Osteoblast (primary cell): Measurements from ENCODE around the gene NLRP3. TPM values are rescaled to one million over a fixed set of nuclear protein-coding genes. Genes with fewer than 3 reads are reported as not detected.

ENCODE experiments used
- DNase-seq: peaks from one replicate; pipeline ENCODE4 v3.0.0; 2011; ENCODE audit warnings: low spot score, mixed read lengths; ENCODE audit not compliant: insufficient read length; ENCODE audit errors: missing footprints
- H2AFZ ChIP-seq: 2 replicates; pipeline ENCODE4 v1.6.0; 2011; ENCODE audit warnings: mild to moderate bottlenecking, low read length
- H3K27ac ChIP-seq: 2 replicates; pipeline ENCODE4 v1.5.1; 2011; ENCODE audit warnings: mild to moderate bottlenecking, low read depth, low read length, moderate library complexity
- H3K27me3 ChIP-seq: 2 replicates; pipeline ENCODE4 v1.6.0; 2012; ENCODE audit warnings: mild to moderate bottlenecking, control low read depth, inconsistent platforms, low read length, moderate library complexity; ENCODE audit not compliant: insufficient read depth
- H3K36me3 ChIP-seq: 2 replicates; pipeline ENCODE4 v1.5.1; 2011; ENCODE audit warnings: mild to moderate bottlenecking, low read length, control low read depth, moderate library complexity; ENCODE audit not compliant: insufficient read depth
- H3K4me1 ChIP-seq: 2 replicates; pipeline ENCODE4 v1.5.1; 2011; ENCODE audit warnings: mild to moderate bottlenecking, low read length, control low read depth, moderate library complexity; ENCODE audit not compliant: insufficient read depth
- H3K4me2 ChIP-seq: 2 replicates; pipeline ENCODE4 v1.6.0; 2011; ENCODE audit warnings: mild to moderate bottlenecking, low read length; ENCODE audit not compliant: insufficient read depth
- H3K4me3 ChIP-seq: fragments of 200-600 bp; sonication (generic); 3 replicates; pipeline ENCODE4 v1.5.1; 2012; ENCODE audit warnings: mild to moderate bottlenecking, low read length, inconsistent platforms; ENCODE audit not compliant: insufficient read depth
- H3K79me2 ChIP-seq: 2 replicates; pipeline ENCODE4 v1.6.0; 2012; ENCODE audit warnings: mild to moderate bottlenecking, low read length, control low read depth, inconsistent platforms; ENCODE audit not compliant: insufficient read depth
- H3K9me3 ChIP-seq: 2 replicates; pipeline ENCODE4 v1.5.1; 2011; ENCODE audit warnings: low read depth, low read length, control low read depth
- H4K20me1 ChIP-seq: 2 replicates; pipeline ENCODE4 v1.6.0; 2012; ENCODE audit warnings: mild to moderate bottlenecking, low read length, control low read depth; ENCODE audit not compliant: insufficient read depth
- CTCF ChIP-seq: IDR thresholded peaks from 2 replicates; pipeline ENCODE4 v1.5.1; 2011; ENCODE audit warnings: mild to moderate bottlenecking, low read depth, low read length, moderate library complexity; ENCODE audit errors: extremely low read depth
- total RNA-seq: library from RNA; depleted of rRNA; stranded (reverse); fragments of >200 nt; gene quantifications from 2 replicates; pipeline ENCODE4 v1.2.3, GENCODE V29; 2012

Gene NLRP3
- total RNA-seq, 1 donor: 0.36 TPM

DNA sequence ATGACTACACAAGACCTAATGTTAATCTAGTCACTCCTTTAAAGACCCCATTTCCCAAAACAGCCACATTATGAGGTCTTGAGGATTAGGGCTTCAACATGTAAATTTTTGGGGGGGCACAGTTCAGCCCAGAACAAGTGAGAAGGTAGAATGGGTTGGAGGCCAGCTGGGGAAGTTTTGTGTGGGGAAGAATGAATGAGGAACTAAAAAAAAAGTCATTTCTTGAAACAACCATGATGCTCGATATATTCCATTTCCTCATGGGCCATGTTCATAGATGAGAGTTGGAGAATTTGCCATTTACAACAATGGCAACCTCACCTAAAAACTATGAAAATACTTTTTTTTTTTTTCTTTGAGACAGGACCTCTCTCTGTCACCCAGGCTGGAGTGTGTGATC is 14.5 kb downstream of the NLRP3 start:
- no peak overlapping the region for H3K27ac ChIP-seq
- no peak overlapping the region for H3K4me2 ChIP-seq
- no peaks in the 10 kb centered on the region for H3K27me3 ChIP-seq
- no peak for DNase-seq
- H3K36me3 ChIP-seq: no peaks in the 10 kb centered on the region
- no peaks in the 10 kb centered on the region for H4K20me1 ChIP-seq
- no peak for TF ChIP-seq CTCF
- H3K4me3 ChIP-seq: no peak overlapping the region
- no peaks in the 10 kb centered on the region for H3K4me1 ChIP-seq
- H3K9me3 ChIP-seq: no peaks in the 10 kb centered on the region
- no peaks in the 10 kb centered on the region for H3K79me2 ChIP-seq
- H2AFZ ChIP-seq: no peak overlapping the region

- Histone ChIP-seq H3K4me1 (no peaks in the 10 kb centered on the region), H3K79me2 (no peaks in the 10 kb centered on the region), H3K4me2 (no peak overlapping the region), H4K20me1 (no peaks in the 10 kb centered on the region), H3K27me3 (no peaks in the 10 kb centered on the region), H3K36me3 (no peaks in the 10 kb centered on the region), H3K27ac (no peak overlapping the region), H3K4me3 (no peak overlapping the region), H2AFZ (no peak overlapping the region), H3K9me3 (no peaks in the 10 kb centered on the region)
- no peak for DNase-seq
- no peak for TF ChIP-seq CTCF
These were observed 15.7 kb downstream of the NLRP3 start for GRCh38 chr1:247431643-247432042.

GRCh38 chr1:247434005-247434404 is 18.0 kb downstream of the NLRP3 start:
- H3K9me3 ChIP-seq: no peaks in the 10 kb centered on the region
- H3K4me3 ChIP-seq: no peak overlapping the region
- H3K36me3 ChIP-seq: no peaks in the 10 kb centered on the region
- no peak for TF ChIP-seq CTCF
- no peaks in the 10 kb centered on the region for H4K20me1 ChIP-seq
- H3K27ac ChIP-seq: no peak overlapping the region
- no peak overlapping the region for H2AFZ ChIP-seq
- H3K4me1 ChIP-seq: no peaks in the 10 kb centered on the region
- no peak overlapping the region for H3K4me2 ChIP-seq
- no peaks in the 10 kb centered on the region for H3K27me3 ChIP-seq
- DNase-seq: no peak
- no peaks in the 10 kb centered on the region for H3K79me2 ChIP-seq

- H3K4me1 ChIP-seq: no peaks in the 10 kb centered on the region
- no peak overlapping the region for H2AFZ ChIP-seq
- no peak for TF ChIP-seq CTCF
- no peak overlapping the region for H3K27ac ChIP-seq
- H3K36me3 ChIP-seq: no peaks in the 10 kb centered on the region
- no peak overlapping the region for H3K4me2 ChIP-seq
- DNase-seq: peak; percentile 61
- H3K9me3 ChIP-seq: no peaks in the 10 kb centered on the region
- no peaks in the 10 kb centered on the region for H3K27me3 ChIP-seq
- H3K4me3 ChIP-seq: no peak overlapping the region
- H4K20me1 ChIP-seq: no peaks in the 10 kb centered on the region
- no peaks in the 10 kb centered on the region for H3K79me2 ChIP-seq
These were observed 19.2 kb downstream of the NLRP3 start for GRCh38 chr1:247435030-247435758.
